MCF 10A (cell line): Measurements from ENCODE around the gene DUSP19. TPM values are rescaled to one million over a fixed set of nuclear protein-coding genes. Genes with fewer than 3 reads are reported as not detected.
A peak's percentile ranks its signal among the peaks of the same experiment; 100 is the strongest.

Source experiments
- BruUV-seq: library from RNA; stranded (reverse); fragments of 400-500 nt; replicated peaks from 2 replicates; lab custom pipeline; 2021; lab: Mats Ljungman, UMichigan
- CTCF ChIA-PET: fragments of 300-600 bp; sonication (Branson Sonifier 250); formaldehyde crosslinking; extraction: SDS; loops from one replicate; lab custom pipeline; 2021; ENCODE audit warnings: antibody characterized with exemption, inconsistent platforms; lab: Yijun Ruan, JAX
- POLR2A ChIA-PET: fragments of 300-600, 350-650 bp; sonication (Branson Sonifier 250); formaldehyde crosslinking; extraction: SDS; loops from one replicate; lab custom pipeline; 2020; ENCODE audit warnings: antibody characterized with exemption, inconsistent platforms; lab: Yijun Ruan, JAX
- DNase-seq: peaks from one replicate; pipeline ENCODE4 v3.0.0-alpha.2; 2018; ENCODE audit not compliant: unreplicated experiment
- H3K27ac Mint-ChIP-seq: one replicate; pipeline ENCODE4 v1.8.0; 2022; ENCODE audit warnings: mild to moderate bottlenecking, low read depth, mixed read lengths; ENCODE audit not compliant: unreplicated experiment
- H3K27me3 Mint-ChIP-seq: one replicate; pipeline ENCODE4 v1.8.0; 2022; ENCODE audit warnings: mixed read lengths; ENCODE audit not compliant: insufficient read depth, unreplicated experiment
- H3K36me3 Mint-ChIP-seq: one replicate; pipeline ENCODE4 v1.8.0; 2022; ENCODE audit warnings: mild to moderate bottlenecking, moderate library complexity, mixed read lengths; ENCODE audit not compliant: insufficient read depth, unreplicated experiment
- H3K4me1 Mint-ChIP-seq: one replicate; pipeline ENCODE4 v1.8.0; 2022; ENCODE audit warnings: mixed read lengths; ENCODE audit not compliant: insufficient read depth, unreplicated experiment
- H3K4me3 Mint-ChIP-seq: one replicate; pipeline ENCODE4 v1.8.0; 2022; ENCODE audit warnings: mild to moderate bottlenecking, moderate library complexity, mixed read lengths; ENCODE audit not compliant: unreplicated experiment
- H3K9me3 Mint-ChIP-seq: one replicate; pipeline ENCODE4 v1.8.0; 2022; ENCODE audit warnings: mixed read lengths; ENCODE audit not compliant: unreplicated experiment
- CTCF ChIP-seq: fragments of 200-600 bp; IDR thresholded peaks from one replicate; pipeline ENCODE4 v1.8.0; 2022; ENCODE audit warnings: antibody characterized with exemption, mild to moderate bottlenecking; ENCODE audit not compliant: unreplicated experiment
- intact Hi-C: fragments of 100-400 bp; cut with micrococcal nuclease; formaldehyde crosslinking; loops from 2 replicates; pipeline ENCODE4 v1.14.1; 2022
- total RNA-seq: library from RNA; stranded (reverse); gene quantifications from 2 replicates; pipeline ENCODE4 v1.2.3, GENCODE V29; 2022

Gene DUSP19
- total RNA-seq, 1 experiment from 2014 or later, result 0.84 TPM

DNA sequence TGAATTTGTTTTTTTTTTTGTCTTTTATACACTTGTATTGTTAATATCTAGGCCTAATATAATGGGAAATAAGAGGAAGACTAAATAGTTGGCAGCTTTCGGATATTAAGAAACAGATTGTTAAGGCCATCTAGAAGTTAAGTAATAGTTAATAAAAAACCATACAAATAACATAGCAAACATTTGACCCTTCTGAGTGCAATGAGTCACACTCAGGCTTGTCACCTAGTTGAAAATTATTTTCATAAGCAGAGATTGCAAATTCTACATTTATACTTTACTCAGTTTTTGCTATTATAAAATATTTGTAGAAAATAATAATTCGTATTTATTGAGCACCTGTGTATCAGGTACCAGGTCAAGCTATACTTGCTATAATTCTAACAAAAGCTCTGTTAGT lies 48.1 kb downstream of the DUSP19 start:
- TF ChIP-seq CTCF, result no peak
- DNase-seq, result peak; percentile 10
- peaks cover 9% of the 10 kb centered on the region for H3K4me1 Mint-ChIP-seq
- no peaks in the 10 kb centered on the region for H3K9me3 Mint-ChIP-seq
- CTCF ChIA-PET, result no interaction called here
- intact Hi-C loops, result no loop called here
- no TSS peak for BruUV-seq
- peak overlapping the region; percentile 23 for H3K27ac Mint-ChIP-seq
- H3K4me3 Mint-ChIP-seq, result peak overlapping the region; percentile 84
- no peaks in the 10 kb centered on the region for H3K27me3 Mint-ChIP-seq
- POLR2A ChIA-PET, result interaction anchor here (1.2 to 5.3 kb wide), 2 partner anchors 47 to 90 kb away, joined by 5 to 112 read pairs; partner anchors contain the start of gene DUSP19
- H3K36me3 Mint-ChIP-seq, result peaks cover 15% of the 10 kb centered on the region

DNA sequence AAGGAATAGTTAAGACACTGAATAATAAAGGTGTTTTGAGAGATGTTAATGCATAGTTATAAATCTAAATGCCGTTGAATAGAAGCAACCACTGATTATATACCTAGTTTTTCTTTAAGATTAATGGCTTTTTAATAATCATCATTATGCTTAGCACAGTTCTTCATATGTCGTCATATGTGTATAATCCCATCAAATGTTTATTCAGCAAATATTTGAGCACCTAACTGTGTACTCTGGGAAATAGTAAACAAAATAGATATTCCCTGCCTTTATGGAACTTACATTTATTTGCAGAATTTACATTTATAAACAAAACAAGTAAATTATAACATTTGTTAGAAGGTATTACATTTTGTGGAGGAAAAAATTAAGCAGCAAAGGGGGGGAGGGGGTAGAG lies 55.5 kb downstream of the DUSP19 start:
- H3K4me1 Mint-ChIP-seq, result no peaks in the 10 kb centered on the region
- no peaks in the 10 kb centered on the region for H3K9me3 Mint-ChIP-seq
- no peak for TF ChIP-seq CTCF
- no peaks in the 10 kb centered on the region for H3K27me3 Mint-ChIP-seq
- ChIA-PET CTCF (interaction anchor here (0.6 kb wide), 1 partner anchor 1657 kb away, joined by 3 read pairs; no protein-coding TSS in a partner anchor), POLR2A (interaction anchor here (0.7 kb wide), 1 partner anchor 37 kb away, joined by 4 read pairs; no protein-coding TSS in a partner anchor)
- DNase-seq, result no peak
- peaks cover 45% of the 10 kb centered on the region for H3K36me3 Mint-ChIP-seq
- intact Hi-C loops, result loop anchor here (10.0 kb wide), 1 partner anchor 221 kb away; no protein-coding TSS in a partner anchor
- H3K4me3 Mint-ChIP-seq, result no peak overlapping the region
- no peak overlapping the region for H3K27ac Mint-ChIP-seq
- no TSS peak for BruUV-seq

GRCh38 chr2:183148955-183149354 lies 70.4 kb downstream of the DUSP19 start:
- TF ChIP-seq CTCF, result no peak
- peaks cover 11% of the 10 kb centered on the region for H3K4me1 Mint-ChIP-seq
- no peaks in the 10 kb centered on the region for H3K9me3 Mint-ChIP-seq
- peaks cover 52% of the 10 kb centered on the region for H3K36me3 Mint-ChIP-seq
- intact Hi-C loops, result no loop called here
- no peak for DNase-seq
- no peak overlapping the region for H3K4me3 Mint-ChIP-seq
- no TSS peak for BruUV-seq
- CTCF ChIA-PET, result interaction anchor here (0.7 to 1.0 kb wide), 2 partner anchors 9 to 190 kb away, joined by 3 to 4 read pairs; no protein-coding TSS in a partner anchor
- no peak overlapping the region for H3K27ac Mint-ChIP-seq
- no peaks in the 10 kb centered on the region for H3K27me3 Mint-ChIP-seq
- POLR2A ChIA-PET, result interaction anchor here (0.9 to 1.1 kb wide), 3 partner anchors 11 to 70 kb away, joined by 3 to 4 read pairs (median 3); partner anchors contain the start of genes DUSP19 and NUP35

- CTCF ChIA-PET, result interaction anchor here (0.6 to 1.0 kb wide), 3 partner anchors 9 to 1502 kb away, joined by 3 to 4 read pairs (median 3); no protein-coding TSS in a partner anchor
- H3K36me3 Mint-ChIP-seq, result peaks cover 46% of the 10 kb centered on the region
- no peak for TF ChIP-seq CTCF
- H3K4me1 Mint-ChIP-seq, result peaks cover 12% of the 10 kb centered on the region
- H3K9me3 Mint-ChIP-seq, result no peaks in the 10 kb centered on the region
- intact Hi-C loops, result no loop called here
- H3K27ac Mint-ChIP-seq, result no peak overlapping the region
- no TSS peak for BruUV-seq
- H3K27me3 Mint-ChIP-seq, result no peaks in the 10 kb centered on the region
- POLR2A ChIA-PET, result interaction anchor here (0.9 to 1.1 kb wide), 3 partner anchors 11 to 71 kb away, joined by 3 to 4 read pairs (median 3); partner anchors contain the start of genes DUSP19 and NUP35
- no peak overlapping the region for H3K4me3 Mint-ChIP-seq
- no peak for DNase-seq
Measured at GRCh38 chr2:183149489-183149888, 70.9 kb downstream of the DUSP19 start.

Other genes with a start within 250 kb of the DUSP19 start
- gene FRZB, start 212.1 kb upstream of the DUSP19 start, total RNA-seq, result 0.09 and 0.20 TPM in 2 replicates
- gene NCKAP1, start 40.3 kb upstream of the DUSP19 start, total RNA-seq, result 160 and 187 TPM in 2 replicates
- gene NUP35, start 45.7 kb downstream of the DUSP19 start, total RNA-seq, result 19.2 and 21.4 TPM in 2 replicates